K562 (cell line): ENCODE data around the gene UBE2L6. TPM values are rescaled to one million over a fixed set of nuclear protein-coding genes. Genes with fewer than 3 reads are reported as not detected.

Experiments
- E2F3 ChIP-seq: fragments of 250-450 bp; sonication (Bioruptor Pico); IDR thresholded peaks from 2 replicates; pipeline ENCODE4 v1.4.0; 2020; ENCODE audit warnings: mild to moderate bottlenecking
- FOXA3 ChIP-seq, 2 experiments: fragments of 450-650 bp in 1 of 2; sonication (generic) in 1 of 2; formaldehyde crosslinking; IDR thresholded peaks in 1 of 2; conservative IDR thresholded peaks in 1 of 2; 2 replicates each; pipeline versions ENCODE4 v1.4.0 to v1.8.0; 2020 to 2022; ENCODE audit warnings: mild to moderate bottlenecking in 2 of 2, missing genetic modification reagents in 1 of 2
- HSF4 ChIP-seq: fragments of 250-450 bp; sonication (Bioruptor Pico); IDR thresholded peaks from 2 replicates; pipeline ENCODE4 v2.1.2; 2022; ENCODE audit warnings: mild to moderate bottlenecking, moderate library complexity, borderline replicate concordance
- KAT7 ChIP-seq: sonication (generic); formaldehyde crosslinking; IDR thresholded peaks from 2 replicates; pipeline ENCODE4 v1.8.0; 2022; ENCODE audit warnings: missing genetic modification reagents, mild to moderate bottlenecking, borderline replicate concordance
- KDM1A ChIP-seq, 2 experiments: fragments of 450-650 bp; IDR thresholded peaks; 2 replicates each; pipeline ENCODE4 v1.6.1; 2016; ENCODE audit warnings: mild to moderate bottlenecking in 2 of 2
- L3MBTL2 ChIP-seq: fragments of 450-650 bp; IDR thresholded peaks from 2 replicates; pipeline ENCODE4 v1.6.1; 2016; ENCODE audit warnings: mild to moderate bottlenecking, moderate library complexity
- NCOA2 ChIP-seq, 2 experiments: fragments of 450-650 bp; IDR thresholded peaks; 2 replicates each; pipeline ENCODE4 v1.6.1; 2018; ENCODE audit warnings: mild to moderate bottlenecking in 2 of 2, moderate library complexity in 1 of 2; ENCODE audit not compliant: partially characterized antibody in 2 of 2
- TCF7 ChIP-seq: sonication (generic); IDR thresholded peaks from 2 replicates; pipeline ENCODE4 v1.6.1; 2016; ENCODE audit warnings: antibody characterized with exemption, borderline replicate concordance
- ZNF134 ChIP-seq: fragments of 250-450 bp; sonication (Bioruptor Pico); conservative IDR thresholded peaks from 2 replicates; pipeline ENCODE4 v1.4.0; 2020
- ZNF24 ChIP-seq: fragments of 450-650 bp; IDR thresholded peaks from 2 replicates; pipeline ENCODE4 v1.6.1; 2016
- polyA plus RNA-seq, 8 experiments: library from polyadenylated mRNA; depleted of rRNA in 4 of 8; stranded (reverse) in 5 of 8; unstranded in 3 of 8; fragments of >200 nt; fragmentation: Nextera tagmentation in 2 of 8; fragmentation: Illumina TruSeq in 1 of 8; extraction: Ambion mirVana in 2 of 8; extraction: Trizol in 1 of 8; gene quantifications; 2 replicates each; pipeline versions ENCODE4 v1.2.1 to v1.2.3, GENCODE V29; 2011 to 2014; ENCODE audit warnings: inconsistent platforms in 1 of 8, missing spikeins in 1 of 8
- total RNA-seq, 7 experiments: library from RNA; depleted of rRNA in 6 of 7; stranded (reverse); fragments of >200 nt in 6 of 7; fragmentation: Illumina TruSeq in 2 of 7; extraction: Trizol in 2 of 7; gene quantifications; 2 replicates each; pipeline versions ENCODE4 v1.2.1 to v1.2.3, GENCODE V29; 2011 to 2021; ENCODE audit warnings: low replicate concordance in 1 of 7
- TF ChIP-seq, protein P1 (sequence below): sonication (generic); formaldehyde crosslinking; IDR thresholded peaks from 2 replicates; pipeline ENCODE4 v1.8.0; 2022; ENCODE audit warnings: mild to moderate bottlenecking, missing genetic modification reagents
- TF ChIP-seq, protein P2 (sequence below): fragments of 250-450 bp; sonication (Bioruptor Pico); IDR thresholded peaks from 2 replicates; pipeline ENCODE4 v1.5.0; 2021

Gene UBE2L6
- total and polyA plus RNA-seq, 9 of the 15 experiments (the other 6 are each of a cell fraction or from before 2014, with no cell fraction given): 5.9 to 24.9 (median 9.7) TPM

- TF ChIP-seq, protein P1, sequence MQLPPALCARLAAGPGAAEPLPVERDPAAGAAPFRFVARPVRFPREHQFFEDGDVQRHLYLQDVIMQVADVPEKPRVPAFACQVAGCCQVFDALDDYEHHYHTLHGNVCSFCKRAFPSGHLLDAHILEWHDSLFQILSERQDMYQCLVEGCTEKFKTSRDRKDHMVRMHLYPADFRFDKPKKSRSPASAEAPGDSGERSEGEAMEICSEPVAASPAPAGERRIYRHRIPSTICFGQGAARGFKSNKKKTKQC (CRISPR knock-in tag): no peak
- no peak for TF ChIP-seq ZNF134 (CRISPR knock-in tag)
- TF ChIP-seq HSF4 (CRISPR knock-in tag): no peak
- no peak for TF ChIP-seq NCOA2 (IDR thresholded peaks at IDR 0.05; ENCODE audit: partially characterized antibody in 2 of 2)
- TF ChIP-seq L3MBTL2: peak; percentile 74
- TF ChIP-seq TCF7: no peak
- TF ChIP-seq, protein P2, sequence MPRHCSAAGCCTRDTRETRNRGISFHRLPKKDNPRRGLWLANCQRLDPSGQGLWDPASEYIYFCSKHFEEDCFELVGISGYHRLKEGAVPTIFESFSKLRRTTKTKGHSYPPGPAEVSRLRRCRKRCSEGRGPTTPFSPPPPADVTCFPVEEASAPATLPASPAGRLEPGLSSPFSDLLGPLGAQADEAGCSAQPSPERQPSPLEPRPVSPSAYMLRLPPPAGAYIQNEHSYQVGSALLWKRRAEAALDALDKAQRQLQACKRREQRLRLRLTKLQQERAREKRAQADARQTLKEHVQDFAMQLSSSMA: no peak
- peak; percentile 82 for TF ChIP-seq ZNF24
- peak in 1 of 2 experiments; percentile 77; a peak in 2 of 4 replicates for TF ChIP-seq FOXA3 (CRISPR knock-in tag; conservative IDR thresholded peaks at IDR 0.05 in 1 of 2, IDR thresholded peaks at IDR 0.05 in 1 of 2)
- peak; percentile 64 to 81 for TF ChIP-seq KDM1A (IDR thresholded peaks at IDR 0.05)
- TF ChIP-seq KAT7 (CRISPR knock-in tag): peak; percentile 93; the same call in 1 of the 2 replicates
- no peak; the same call in none of the 2 replicates for TF ChIP-seq E2F3 (CRISPR knock-in tag)
Measured at GRCh38 chr11:57514538-57515331, 52.7 kb downstream of the UBE2L6 start (continued).
